GM12891 (cell line): ENCODE data around the gene USP34.

Experiments used
- POLR2A ChIP-seq: IDR thresholded peaks from 2 replicates; pipeline ENCODE4 v1.6.1; 2011; ENCODE audit warnings: low read depth, low read length, control low read depth
- POLR2AphosphoS5 ChIP-seq: IDR thresholded peaks from 2 replicates; pipeline ENCODE4 v1.6.1; 2011; ENCODE audit warnings: low read depth, low read length, control low read depth
- SPI1 ChIP-seq: IDR thresholded peaks from 2 replicates; pipeline ENCODE4 v1.6.1; 2011; ENCODE audit warnings: low read depth, low read length, control low read depth
- TAF1 ChIP-seq: IDR thresholded peaks from 2 replicates; pipeline ENCODE4 v1.6.1; 2011; ENCODE audit warnings: low read depth, low read length, control low read depth

DNA sequence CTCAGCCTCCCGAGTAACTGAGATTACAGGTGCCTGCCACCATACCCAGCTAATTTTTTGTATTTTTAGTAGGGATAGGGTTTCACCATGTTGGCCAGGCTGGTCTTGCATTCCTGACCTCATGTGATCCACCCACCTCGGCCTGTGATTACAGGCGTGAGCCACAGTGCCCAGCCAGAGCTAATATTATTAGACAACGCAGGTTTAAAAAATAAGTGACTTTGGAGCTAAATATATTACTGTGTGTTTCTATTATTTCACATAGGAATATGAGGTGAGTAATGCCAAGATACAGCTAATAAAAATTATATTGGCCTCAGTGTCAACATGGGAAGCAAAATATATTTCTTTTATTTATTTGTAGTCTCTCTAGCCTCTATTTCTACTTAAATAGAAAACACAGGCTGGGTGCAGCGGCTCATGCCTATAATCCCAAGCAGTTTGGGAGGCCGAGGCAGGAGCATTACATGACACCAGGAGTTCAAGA lies 188.7 kb downstream of the USP34 start:
- TF ChIP-seq POLR2AphosphoS5 (no peak), POLR2A (no peak), SPI1 (no peak), TAF1 (no peak)
